Hematopoietic multipotent progenitor cell treated with erythropoietin and hydrocortisone succinate and interleukin-3 and kit ligand, for 8 days (in vitro differentiated cells): ENCODE results near the gene RXRA.

ENCODE experiments used
- DNase-seq: peaks from one replicate; pipeline ENCODE4 v3.0.0-alpha.2; 2015

RXRA gene

DNA sequence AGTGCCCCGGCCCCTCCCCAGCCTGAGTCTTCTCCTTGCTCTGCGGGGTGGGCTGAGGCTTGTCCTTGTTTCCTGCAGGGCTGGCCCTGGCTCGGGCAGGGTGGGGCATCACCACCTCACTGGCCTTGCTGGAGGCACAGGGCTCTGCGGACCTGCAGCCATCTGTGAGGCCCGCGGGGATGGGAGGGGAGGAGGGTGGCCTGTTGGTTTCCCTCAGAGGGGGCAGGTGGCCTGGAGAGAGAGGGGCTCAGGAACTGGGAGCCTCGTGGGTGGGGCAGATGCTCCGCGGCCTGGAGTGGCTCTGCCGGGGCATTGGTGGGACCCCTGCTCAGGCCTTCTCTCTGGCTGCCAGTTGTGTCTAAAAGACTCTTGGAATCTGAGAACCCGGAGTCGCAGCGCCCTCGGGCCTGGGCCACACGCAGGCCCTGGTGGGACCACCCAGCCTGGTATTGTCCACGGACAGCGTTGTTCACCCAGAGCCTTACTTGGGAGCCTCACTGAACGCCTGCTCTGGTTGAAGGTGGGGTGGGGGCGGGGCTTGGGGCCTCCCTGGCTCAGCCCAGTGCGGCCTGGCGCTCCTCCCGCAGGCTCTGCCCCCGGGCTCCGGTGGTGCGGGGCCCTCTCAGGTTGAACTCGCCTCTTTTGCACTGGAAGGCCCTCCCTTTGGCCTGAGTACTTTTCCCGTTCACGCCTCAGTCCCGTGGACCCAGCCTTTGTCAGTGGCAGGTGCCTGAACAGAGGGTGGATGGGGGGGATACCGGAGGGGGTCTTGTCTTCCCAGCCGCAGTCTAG lies 111.3 kb downstream of the RXRA start:
- DNase-seq, result no peak

DNA sequence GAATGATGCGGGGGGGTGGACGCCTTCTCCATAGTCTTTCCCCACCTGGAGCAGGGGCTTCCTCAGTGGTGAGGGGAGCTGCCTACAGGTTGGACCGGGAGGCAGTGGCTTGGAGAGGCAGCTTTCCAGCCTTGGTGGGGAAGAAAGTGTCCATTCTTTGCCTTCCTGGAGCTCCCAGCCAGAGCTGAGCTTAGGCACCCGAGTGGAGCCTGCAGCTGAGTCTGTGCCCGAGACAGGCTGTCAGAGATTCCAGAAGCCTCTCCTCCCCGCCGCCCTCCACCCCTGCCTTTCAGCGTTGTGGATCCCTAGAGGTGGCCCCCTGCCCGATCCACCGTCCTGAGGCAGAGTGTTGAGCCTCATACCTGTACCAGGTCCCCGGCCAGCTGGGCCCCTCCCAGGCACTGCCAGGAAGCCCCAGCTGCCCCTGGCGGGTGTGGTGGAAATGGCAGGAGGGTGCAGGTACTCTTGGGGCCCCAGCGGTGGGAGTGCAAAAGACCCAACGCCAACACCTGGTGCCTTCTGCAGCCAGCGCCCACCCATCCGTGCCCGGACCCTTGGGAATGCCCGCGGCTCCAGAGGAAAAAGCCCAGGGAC lies 112.0 kb downstream of the RXRA start:
- DNase-seq, result no peak

DNA sequence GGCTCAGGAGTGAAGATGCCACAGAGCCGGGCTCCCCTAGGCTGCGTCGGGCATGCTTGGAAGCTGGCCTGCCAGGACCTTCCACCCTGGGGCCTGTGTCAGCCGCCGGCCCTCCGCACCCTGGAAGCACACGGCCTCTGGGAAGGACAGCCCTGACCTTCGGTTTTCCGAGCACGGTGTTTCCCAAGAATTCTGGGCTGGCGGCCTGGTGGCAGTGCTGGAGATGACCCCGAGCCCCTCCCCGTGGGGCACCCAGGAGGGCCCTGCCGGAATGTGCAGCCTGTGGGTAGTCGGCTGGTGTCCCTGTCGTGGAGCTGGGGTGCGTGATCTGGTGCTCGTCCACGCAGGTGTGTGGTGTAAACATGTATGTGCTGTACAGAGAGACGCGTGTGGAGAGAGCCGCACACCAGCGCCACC lies 113.1 kb downstream of the RXRA start:
- DNase-seq, result no peak

DNA sequence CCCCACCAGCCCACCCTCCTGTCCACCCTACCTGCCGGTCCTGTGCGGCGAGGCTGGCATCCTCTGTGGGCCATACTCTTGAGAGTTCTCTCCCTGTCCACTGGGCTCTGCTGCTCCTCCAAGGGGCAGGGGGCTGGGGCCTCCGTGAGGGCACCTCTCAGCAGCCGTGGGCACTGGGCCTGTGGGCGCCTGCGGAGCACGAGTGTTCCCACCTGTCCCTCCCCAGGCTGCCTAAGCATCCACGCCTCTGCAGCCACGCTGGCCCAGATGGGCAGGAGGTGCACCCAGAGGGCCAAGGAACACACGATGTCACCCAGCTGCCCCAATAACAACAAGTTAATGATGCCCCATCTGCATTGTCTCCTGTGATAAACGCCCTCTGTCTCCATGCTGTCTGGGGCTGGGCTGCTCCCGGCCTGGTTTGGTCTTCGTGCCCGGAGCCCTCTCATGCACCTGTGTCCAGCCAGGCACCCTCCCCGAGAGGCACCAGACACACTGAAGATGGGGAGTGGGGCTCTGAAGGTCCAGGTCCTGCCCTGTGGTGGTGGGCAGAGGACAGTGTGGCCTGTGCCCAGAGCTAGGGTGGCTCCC lies 114.5 kb downstream of the RXRA start:
- no peak for DNase-seq

DNA sequence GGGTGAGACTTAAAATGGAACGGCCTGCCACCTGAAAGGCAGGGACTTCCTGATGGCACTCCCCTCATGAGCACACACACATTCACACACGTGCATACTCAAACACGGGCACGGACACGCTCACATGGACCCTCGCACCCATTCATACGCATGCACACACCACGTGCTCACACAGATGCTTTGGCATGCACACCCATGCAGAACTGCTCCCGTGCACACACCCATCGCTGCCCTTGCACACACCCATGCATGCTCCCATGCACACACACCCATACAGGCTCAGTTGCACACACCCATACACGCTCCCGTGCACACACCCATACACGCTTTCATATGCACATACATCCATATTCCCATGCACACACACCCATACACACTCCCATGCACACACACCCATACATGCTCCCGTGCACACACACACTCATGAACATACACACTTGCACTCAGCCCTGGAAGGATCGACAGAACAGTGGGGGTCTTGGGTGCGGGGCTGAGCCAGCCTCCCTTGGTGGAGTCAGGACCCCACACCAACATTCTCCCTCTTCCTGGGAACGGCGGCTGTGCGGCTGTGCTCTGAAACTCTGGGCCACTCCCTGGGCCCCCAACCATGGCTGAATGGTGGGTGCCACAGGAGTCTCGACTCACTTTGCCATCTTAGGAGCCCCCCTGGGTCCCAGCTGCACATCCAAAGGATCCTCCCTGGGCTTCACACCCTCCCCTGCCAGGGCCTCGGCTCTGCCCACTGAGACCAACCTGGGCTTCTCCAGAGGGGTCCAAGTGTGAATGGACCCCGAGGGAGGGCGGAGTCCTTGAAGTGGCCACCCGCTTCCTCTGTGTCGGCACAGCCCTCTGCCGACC lies 115.2 kb downstream of the RXRA start:
- no peak for DNase-seq

DNA sequence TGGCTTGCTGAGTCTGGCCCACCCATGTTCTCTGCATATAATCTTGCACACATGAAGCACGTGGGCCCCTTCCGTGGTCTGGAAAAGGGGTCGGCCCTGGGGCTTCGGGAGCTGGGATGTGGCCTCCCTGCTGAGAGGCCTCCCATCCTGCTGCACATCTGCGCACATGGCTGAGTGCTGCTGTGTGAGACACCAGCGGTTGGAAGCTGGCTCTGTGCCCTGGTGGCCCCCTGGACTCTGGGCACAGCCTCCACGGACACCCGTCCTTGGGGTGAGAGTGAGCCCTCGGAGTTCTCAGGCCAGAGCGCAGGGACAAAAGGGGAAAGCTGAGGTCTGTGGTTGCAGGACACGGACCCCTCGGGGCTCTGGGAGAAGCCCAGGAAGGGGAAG lies 115.8 kb downstream of the RXRA start:
- no peak for DNase-seq

DNA sequence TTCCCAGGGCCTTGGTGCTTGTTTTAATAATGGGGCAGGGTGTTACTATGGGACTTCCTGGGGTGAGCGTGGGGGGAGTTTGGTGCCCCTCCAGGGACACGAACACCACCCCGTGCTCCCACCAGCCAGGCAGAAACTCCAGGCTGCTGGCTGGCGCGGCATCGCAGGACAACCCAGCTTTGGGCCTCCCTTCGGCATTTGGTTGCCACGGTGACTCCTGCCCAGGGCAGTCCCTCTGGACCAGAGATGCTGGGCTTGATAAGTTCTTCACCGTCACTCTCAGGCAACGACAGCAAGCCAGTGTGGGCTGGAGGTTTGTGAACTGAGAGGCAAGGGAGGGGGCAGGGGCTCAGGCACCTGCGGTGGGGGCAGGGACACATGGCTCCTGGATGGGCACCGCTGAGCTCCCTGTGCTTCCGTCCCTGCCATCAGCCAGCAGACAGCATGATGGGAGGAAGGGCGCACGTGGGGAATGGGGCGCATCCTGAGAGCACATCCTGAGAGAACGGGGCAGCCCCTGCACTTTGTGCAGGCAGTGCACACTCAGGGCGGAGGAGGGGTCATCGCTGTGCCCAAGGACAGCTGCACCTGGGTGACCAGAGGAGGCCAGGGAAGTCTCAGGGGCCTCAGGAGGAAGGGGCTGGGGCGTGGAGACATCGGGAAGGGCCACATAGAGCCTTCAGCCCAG lies 116.4 kb downstream of the RXRA start:
- DNase-seq, result peak; percentile 11

- DNase-seq, result peak; percentile 79
These were observed 117.2 kb downstream of the RXRA start for GRCh38 chr9:134443174-134444037.

- no peak for DNase-seq
These were observed 117.7 kb downstream of the RXRA start for GRCh38 chr9:134444038-134444315.

DNA sequence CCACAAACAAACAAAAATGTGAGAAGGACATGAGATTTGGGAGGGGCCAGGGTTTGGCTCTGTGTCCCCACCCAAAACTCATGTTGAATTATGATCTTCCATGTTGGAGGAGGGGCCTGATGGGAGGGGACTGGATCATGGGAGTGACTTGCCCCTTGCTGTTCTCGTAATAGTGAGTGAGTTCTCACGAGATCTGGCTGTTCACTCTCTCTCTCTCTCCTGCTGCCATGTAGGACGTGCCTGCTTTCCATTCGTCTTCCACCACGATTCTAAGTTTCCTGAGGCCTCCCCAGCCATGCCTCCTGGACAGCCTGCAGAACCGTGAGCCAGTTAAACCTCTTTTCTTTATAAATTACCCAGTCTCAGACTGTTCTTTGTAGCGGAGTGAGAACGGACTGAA lies 118.7 kb downstream of the RXRA start:
- peak; percentile 7 for DNase-seq

GRCh38 chr9:134449180-134449916 lies 123.1 kb downstream of the RXRA start:
- DNase-seq, result peak; percentile 86

GRCh38 chr9:134451700-134452458 lies 125.6 kb downstream of the RXRA start:
- no peak for DNase-seq

DNA sequence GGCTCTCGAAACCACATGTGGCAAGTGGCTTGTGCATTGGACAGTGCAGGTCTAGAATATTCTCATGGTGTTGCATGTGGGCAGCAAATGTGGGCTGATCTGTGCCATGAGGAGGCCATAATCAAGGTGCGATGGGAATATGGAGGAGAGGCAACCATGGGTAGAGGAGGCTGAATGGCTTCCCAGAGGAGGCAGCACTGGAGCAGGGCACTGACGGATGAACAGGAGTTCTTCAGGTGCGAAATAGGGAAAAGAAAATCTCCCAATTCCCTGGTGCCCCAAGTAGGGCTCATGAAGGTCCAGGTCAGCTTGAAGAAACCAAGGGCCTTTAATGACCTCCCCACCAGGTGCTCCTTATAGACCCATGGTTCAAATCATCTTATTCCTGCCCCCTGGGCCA lies 126.5 kb downstream of the RXRA start:
- DNase-seq, result no peak

GRCh38 chr9:134453776-134454475 lies 127.7 kb downstream of the RXRA start:
- no peak for DNase-seq

- DNase-seq, result peak; percentile 34
These were observed 128.2 kb downstream of the RXRA start for GRCh38 chr9:134454476-134454857.

DNA sequence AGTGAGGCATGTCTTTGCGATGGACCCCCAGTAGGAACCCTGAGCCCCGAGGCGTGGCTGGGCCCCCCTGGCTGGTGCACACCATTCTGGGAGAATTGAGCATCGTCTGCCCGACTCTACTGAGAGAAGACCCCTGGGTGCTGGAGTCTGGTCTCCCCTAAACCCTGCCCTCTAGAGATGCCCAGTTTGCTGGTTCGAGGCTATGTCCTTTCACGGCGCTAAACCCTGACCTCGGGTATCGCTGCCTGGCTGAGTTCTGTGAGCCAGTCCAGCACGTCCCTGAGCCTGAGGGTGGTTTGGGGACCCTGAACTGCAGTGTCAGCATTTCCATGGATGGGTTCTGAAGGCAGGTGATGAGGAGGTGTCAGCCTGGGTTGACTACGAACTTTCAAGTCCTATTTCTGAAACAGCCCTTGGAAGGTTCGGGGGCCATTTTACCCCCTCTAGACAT lies 128.8 kb downstream of the RXRA start:
- no peak for DNase-seq

DNA sequence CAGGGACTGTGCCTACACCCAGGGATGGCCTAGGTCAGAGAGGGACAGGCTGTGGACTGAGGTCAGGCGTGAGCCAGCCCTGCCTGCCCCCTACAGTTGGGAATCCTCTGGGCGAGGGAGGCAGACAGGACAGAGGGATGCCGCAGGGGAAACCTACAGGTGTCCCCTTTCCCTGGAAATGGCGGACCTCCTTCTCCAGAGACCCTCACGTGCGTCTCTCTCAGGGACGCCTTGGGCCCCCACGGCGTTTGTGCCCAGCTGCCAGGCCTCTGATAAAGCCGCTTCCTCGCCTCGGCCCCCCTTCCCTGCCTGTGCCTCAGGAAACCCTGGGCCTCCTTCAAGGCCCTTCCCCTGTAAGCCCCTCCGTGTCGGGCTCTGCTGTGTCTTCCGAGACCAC lies 129.3 kb downstream of the RXRA start:
- DNase-seq, result no peak

DNA sequence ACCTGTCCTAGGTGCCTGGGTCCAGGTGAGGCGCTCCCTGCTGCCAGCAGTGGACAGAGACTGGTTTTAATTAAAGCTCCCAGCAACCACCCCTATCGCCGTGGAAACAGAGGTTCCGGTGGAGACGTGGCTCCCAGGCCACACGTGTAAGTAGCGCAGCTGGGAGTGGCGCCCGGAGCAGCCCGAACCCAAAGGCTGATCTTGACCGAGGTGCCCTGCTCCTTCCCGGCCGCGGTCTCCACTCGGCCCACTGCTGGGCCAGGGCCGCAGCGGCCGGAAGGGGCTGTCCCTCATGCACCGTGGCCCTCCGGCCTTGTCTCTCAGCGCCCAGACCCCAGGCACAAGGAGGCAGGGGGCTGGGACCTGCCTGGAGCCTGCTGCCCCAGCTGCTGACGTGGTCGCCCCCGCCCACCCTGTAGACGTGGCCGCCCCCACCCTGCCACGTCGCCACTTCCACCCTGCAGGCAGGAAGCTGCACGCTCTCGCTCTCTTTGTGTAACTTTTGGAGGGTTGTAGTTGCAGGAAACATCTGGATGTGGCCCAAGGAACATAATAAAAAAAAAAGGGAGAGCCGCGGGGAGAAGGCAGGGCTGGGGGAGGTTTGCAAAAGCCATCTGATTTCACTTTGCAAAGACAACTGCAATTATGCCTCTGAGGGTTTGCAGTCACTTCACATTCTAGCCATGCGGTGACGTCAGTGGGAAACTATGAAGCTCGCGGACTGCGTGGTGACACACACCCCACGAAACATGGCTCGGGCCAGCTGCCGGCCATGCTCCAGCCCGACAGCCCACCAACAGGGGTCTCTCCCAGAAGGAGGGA lies 129.9 kb downstream of the RXRA start:
- peak; percentile 21 for DNase-seq

DNA sequence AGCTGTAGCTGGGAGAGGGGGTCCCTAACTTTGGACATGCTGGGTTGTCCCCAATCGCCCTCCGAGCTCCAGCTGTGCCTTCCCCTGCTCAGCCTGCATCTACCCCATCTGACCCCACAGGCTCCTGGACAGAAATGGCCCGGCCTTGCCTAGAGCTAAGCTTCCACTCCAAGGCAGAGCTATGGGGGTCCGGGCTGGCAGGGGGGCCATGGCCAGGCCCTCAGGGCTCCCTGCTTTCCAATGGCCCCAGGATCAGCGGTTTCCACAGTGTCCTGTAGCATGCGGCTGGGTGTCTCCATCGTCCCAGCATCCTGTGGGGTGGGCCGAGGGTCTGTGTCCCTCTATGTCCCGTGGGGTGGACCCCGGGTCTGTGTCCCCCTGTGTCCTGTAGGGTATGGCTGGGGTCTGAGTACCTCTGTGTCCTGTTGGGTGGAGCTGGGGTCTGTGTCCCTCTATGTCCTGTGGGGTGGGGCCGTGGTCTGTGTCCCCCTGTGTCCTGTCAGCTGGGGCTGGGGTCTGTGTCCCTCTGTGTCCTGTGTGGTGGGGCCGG lies 130.6 kb downstream of the RXRA start:
- no peak for DNase-seq
